GM18508 (cell line): ENCODE data around the gene AHI1.

Experiments
- ATAC-seq: cut with Tn5 transposase; IDR thresholded peaks from one replicate; pipeline ENCODE4 v1.9.1; 2021; ENCODE audit warnings: moderate number of reproducible peaks; ENCODE audit not compliant: insufficient read depth, unreplicated experiment

Gene AHI1

GRCh38 chr6:135465307-135465706 is 32.2 kb downstream of the AHI1 start:
- no peak for ATAC-seq

GRCh38 chr6:135464634-135465033 is 32.9 kb downstream of the AHI1 start:
- peak; percentile 73 for ATAC-seq

GRCh38 chr6:135461208-135461607 is 36.3 kb downstream of the AHI1 start:
- ATAC-seq = no peak

- ATAC-seq = no peak
Measured at GRCh38 chr6:135458051-135458450, 39.5 kb downstream of the AHI1 start.

DNA sequence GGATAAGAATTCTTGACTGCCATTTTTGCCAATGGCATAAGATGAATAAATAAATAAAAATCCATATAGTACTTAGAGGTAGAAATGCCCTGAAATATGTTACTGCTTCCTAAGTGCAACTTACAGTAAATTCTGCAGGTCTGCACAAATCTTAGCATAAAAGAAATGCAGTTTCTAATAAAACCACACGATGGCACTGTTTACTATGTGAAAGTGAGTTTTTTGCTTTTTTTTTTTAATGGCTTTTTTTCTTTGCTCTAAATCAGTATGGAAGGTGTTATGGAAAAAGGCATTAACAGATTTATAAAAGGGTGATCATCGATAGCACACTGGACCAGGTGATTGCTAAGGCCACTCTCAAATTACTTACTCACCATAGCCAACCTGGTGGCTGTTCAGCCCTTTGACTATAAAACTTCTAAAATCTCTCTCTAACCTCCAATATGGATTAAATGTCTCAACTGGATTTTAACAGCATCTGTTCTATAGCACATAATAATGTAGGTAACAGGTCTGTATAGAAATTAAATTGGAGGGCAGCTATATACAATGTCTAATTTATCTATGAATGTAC is 45.8 kb downstream of the AHI1 start:
- ATAC-seq = no peak

DNA sequence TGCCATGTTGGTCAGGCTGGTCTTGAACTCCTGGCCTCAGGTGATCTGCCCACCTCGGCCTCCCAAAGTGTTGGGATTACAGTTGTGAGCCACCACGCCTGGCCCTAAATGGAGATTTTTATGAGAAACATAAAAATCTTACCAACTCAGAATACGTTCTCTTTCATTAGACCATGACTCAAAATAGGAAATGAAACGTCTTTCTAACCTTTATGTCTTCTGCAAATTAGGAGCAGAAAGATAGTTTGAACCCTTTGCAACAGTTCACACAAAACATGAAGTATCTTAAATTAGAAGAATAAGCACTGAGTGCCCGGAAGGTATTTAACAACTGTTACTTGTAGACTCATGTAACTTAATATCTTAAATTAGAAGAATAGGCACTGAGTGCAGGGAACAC is 48.3 kb downstream of the AHI1 start:
- ATAC-seq = no peak

- ATAC-seq = peak; percentile 40
Measured at GRCh38 chr6:135440087-135440792, 57.3 kb downstream of the AHI1 start.

- ATAC-seq = no peak
Measured at GRCh38 chr6:135439549-135439948, 58.0 kb downstream of the AHI1 start.

DNA sequence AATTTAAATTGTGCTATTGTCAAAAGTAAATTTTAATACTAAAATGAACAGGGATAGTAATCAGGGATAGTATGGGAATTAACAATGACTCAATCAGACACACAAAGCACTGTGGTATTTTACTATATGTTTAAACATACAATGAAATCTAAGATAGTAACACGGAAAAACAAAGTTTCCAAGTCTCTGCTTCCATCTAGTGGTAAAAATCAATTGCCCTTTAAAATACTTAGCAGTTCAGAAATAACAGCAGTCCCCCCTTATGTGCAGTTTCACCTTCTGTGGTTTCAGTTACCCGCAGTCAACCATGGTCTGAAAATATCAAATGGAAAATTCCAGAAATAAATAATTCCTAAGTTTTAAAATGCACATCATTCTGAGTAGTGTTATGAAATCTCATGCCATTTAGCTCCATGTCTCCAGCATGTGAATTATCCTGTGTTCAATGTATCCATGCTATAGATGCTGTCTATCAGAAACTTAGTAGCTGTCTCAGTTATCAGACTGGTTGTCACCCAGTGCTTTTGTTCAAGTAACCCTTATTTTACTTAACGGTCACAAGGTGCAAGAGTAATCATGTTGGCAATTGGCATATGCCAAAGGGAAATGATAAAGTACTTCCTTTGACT is 58.5 kb downstream of the AHI1 start:
- ATAC-seq = no peak

- ATAC-seq = no peak
Measured at GRCh38 chr6:135434991-135435390, 62.5 kb downstream of the AHI1 start.

GRCh38 chr6:135434095-135434494 is 63.4 kb downstream of the AHI1 start:
- ATAC-seq = no peak

DNA sequence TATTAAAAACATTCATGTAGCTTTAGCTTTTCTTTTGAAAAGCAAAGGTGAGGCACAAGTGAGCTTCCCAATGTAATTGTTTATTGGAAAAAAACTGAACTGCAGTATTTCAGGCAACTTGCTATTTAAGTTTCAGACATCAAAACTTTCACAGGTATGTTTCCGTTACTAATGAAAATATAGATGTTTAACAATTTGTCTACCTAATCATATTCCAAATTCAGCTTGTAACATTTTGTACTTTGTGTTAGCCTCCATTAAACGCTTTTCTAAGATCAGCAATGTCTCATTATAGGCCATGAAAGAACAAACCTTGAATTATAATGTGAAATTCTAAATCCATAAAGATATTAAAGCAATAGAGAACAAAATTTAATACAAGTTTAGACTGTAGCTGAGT is 69.5 kb downstream of the AHI1 start:
- ATAC-seq = no peak

GRCh38 chr6:135426833-135427232 is 70.7 kb downstream of the AHI1 start:
- no peak for ATAC-seq

DNA sequence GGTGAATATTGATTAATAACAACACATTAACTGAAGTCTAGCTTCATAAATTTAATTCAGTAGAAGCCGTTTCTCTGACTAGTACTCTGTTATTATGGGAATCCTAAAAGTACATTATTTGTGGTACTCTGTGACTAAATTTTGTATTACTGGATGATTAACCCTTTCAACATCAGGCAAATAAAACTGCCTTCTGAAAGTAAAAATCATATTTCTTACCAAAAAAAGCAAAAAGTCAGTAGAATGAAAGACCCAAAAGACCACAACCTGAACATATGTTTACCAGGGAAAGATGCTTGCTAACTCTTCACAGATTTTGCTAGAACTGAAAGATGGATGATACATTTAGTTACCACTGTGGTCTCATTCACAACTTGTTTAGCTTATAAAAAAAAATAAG is 73.2 kb downstream of the AHI1 start:
- ATAC-seq = no peak

- no peak for ATAC-seq
Measured at GRCh38 chr6:135423649-135424128, 73.9 kb downstream of the AHI1 start.

DNA sequence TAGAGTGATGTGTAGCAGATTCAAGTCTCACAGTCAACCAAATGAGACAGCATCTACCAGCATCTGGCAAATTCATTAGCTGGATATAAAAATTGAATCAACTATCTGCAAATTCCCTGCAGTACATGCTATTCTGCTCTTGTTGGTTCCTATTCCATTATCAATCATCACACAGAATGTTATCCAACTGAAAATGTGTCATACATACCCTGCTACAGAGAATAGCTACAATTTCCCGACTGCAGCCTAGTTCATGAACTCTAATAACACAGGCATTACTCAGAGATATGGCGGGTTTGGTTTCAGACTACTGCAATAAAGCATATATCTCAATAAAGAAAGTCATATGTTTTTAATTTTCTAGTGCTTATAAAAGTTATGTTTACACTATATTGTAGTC is 78.4 kb downstream of the AHI1 start:
- no peak for ATAC-seq

DNA sequence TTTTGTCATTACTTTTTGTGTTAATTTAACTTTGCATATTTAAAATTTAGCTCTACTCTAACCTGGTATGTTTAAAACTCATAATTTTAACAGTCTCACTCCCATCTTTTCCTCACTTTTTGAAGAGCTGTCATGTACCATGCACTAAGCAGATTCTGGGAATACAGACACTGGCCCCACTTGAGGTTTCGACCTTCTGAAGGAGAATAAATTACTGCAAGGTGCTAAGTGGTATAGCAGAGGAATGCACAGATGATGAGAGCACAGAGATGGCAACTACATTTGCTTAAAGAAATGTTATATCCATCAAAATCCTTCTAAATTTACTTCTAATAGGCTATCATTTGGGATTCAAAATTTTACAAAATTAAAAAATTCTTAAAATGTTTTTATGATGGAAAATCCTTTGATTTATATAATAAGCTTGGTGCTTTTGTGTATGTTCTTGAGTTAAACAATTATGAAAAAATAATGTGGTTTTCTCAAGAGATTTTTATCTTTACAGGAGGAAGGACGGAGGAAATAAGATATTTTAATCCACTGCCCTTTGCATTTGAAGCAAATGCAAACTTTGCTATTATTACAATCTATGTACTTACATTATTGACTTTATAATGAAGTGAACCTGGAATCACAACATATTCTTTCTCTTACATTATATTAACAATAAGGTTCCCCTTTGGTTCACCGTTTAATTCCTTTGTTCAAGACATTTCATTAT is 79.3 kb downstream of the AHI1 start:
- no peak for ATAC-seq

DNA sequence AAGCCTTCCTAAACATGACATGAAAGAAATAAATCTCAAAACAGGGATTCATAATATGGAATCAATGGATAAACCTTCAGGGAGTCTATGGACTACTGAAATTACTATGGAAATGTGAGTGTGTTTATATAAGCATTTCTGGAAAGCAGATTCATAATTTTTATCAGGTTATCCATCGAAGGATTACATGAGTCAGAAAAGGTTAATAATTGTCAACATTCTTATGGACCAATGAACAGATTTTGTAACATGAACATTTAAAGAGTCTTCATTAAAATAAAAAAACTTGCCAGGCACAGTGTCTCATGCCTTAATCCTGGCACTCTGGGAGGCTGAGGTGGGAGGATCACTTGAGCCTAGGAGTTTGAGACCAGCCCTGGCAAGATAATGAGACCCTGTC is 84.8 kb downstream of the AHI1 start:
- ATAC-seq = no peak

GRCh38 chr6:135411849-135412248 is 85.7 kb downstream of the AHI1 start:
- no peak for ATAC-seq

DNA sequence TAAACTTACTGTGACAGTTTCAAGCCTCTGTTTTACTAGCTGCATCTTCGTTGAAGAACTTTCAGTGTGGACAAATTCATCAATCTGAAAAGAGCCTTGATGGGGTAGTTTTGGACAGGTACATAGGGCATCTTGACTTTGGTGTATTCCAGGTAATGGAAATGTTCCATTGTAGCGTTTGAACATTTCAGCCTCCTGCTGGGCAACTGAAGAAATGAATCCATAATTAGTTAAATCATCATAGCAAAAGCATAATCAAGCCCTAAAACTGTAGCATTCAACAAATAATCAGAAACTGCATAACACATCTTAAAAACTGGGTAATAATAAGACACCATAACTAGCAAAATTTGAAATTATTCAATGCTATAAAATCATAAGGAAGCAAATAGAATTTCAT is 86.2 kb downstream of the AHI1 start:
- no peak for ATAC-seq

DNA sequence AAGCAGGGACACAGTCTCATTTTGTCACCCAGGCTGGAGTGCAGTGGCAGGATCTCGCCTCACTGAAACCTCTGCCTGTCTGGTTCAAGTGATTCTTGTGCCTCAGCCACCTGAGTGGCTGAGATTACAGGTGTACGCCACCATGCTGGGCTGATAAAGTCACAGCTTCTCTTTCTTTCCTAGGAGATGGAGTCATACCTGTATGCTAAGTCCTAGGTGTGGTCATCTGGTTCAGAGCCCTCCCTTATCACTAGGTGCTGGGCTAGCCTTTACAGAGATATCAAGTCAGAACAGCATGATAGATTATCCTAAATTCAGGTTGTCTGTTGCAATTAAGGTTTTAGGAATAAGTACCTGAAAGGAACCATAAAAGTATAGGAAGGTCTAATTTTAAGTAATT is 86.7 kb downstream of the AHI1 start:
- ATAC-seq = no peak
